OCI-LY1 (cell line): Measurements from ENCODE around the gene WNT9A.

Experiments used
- EZH2 ChIP-seq: fragments of 200-600 bp; sonication (generic), shearing (Covaris generic); IDR thresholded peaks from 2 replicates; pipeline ENCODE4 v1.8.0; 2017; ENCODE audit warnings: borderline replicate concordance, mixed run types, mild to moderate bottlenecking, antibody characterized with exemption, low read length, moderate library complexity, mixed read lengths
- TF ChIP-seq, protein P1 (sequence below): fragments of 200-600 bp; sonication (generic), shearing (Covaris generic); IDR thresholded peaks from 2 replicates; pipeline ENCODE4 v1.5.1; 2017; ENCODE audit warnings: mild to moderate bottlenecking, antibody characterized with exemption, low read length, moderate library complexity, mixed read lengths

DNA sequence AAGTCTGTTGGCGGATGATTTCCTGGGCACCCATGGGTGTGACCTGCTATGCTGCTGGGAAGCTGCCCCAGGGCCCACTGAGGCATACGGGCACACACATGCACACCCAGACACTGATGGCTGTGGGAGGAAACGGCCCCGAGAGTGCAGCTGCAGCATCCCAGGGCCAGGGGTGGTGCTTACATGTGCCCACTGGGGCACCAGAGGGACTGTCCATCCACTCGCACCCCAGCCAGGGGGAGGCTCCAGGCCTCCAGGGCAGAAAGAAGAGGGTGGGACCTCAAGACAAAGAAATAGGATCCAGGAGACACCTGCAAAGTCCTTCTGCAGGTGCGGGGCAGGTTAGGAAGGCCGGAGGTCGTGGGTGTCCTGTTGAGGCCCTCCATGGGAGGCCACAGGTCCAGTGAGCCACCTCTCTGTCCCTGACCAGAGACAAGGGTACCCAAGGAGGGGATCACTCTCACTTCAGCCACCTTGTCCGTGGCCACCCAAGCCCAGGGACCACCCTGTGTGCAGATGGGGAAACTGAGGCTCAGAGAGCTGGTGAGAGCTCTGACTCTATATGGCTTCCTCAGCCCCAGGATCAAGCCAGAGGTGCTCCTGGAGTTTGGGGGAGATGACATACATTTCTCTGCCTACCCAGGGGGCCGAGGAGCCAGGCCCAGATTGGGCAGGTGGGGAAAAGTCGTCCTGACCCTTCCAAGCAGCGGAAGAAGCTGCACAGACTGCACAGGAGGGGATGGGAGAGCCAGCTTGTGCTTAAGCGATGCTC is 57.1 kb downstream of the WNT9A start:
- TF ChIP-seq, protein P1, sequence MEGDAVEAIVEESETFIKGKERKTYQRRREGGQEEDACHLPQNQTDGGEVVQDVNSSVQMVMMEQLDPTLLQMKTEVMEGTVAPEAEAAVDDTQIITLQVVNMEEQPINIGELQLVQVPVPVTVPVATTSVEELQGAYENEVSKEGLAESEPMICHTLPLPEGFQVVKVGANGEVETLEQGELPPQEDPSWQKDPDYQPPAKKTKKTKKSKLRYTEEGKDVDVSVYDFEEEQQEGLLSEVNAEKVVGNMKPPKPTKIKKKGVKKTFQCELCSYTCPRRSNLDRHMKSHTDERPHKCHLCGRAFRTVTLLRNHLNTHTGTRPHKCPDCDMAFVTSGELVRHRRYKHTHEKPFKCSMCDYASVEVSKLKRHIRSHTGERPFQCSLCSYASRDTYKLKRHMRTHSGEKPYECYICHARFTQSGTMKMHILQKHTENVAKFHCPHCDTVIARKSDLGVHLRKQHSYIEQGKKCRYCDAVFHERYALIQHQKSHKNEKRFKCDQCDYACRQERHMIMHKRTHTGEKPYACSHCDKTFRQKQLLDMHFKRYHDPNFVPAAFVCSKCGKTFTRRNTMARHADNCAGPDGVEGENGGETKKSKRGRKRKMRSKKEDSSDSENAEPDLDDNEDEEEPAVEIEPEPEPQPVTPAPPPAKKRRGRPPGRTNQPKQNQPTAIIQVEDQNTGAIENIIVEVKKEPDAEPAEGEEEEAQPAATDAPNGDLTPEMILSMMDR: no peak
- TF ChIP-seq EZH2: no peak
